ENCODE measurements around the gene FOXC1. TPM values are rescaled to one million over a fixed set of nuclear protein-coding genes. Genes with fewer than 3 reads are reported as not detected.
A peak's percentile ranks its signal among the peaks of the same experiment; 100 is the strongest.

Gene FOXC1
- total and polyA plus RNA-seq, 2 experiments from 2014 or later: 3.3 to 11.1 TPM

- H3K27ac ChIP-seq: peak overlapping the region; percentile 33
- no peaks in the 10 kb centered on the region for H3K9me2 ChIP-seq (ENCODE audit: insufficient read depth)
- no peak overlapping the region for H2AFZ ChIP-seq
- peak; percentile 84 for DNase-seq
- no peaks in the 10 kb centered on the region for H4K20me1 ChIP-seq (ENCODE audit: insufficient read depth)
- no peak for TF ChIP-seq EZH2 (IDR thresholded peaks at IDR 0.05; ENCODE audit: insufficient read depth, poor library complexity, severe bottlenecking)
- TF ChIP-seq EZH2phosphoT487 (IDR thresholded peaks at IDR 0.05; ENCODE audit: insufficient read depth, low read depth): 0 out of 2 replicates have a peak, but pooled peaks have one; percentile 14
- H3K9me3 ChIP-seq (ENCODE audit: low read depth): no peaks in the 10 kb centered on the region
- peak overlapping the region; percentile 76 for H3K9ac ChIP-seq
- peaks cover 42% of the 10 kb centered on the region for H3K79me2 ChIP-seq (ENCODE audit: insufficient read depth)
- peak overlapping the region; percentile 94 for H3K4me2 ChIP-seq (ENCODE audit: unreplicated experiment)
- H3K27me3 ChIP-seq (replicated peaks; ENCODE audit: insufficient read depth): peaks cover 12% of the 10 kb centered on the region
- 21 to 24% methylated on average over 7 of the region's 7 CpGs for WGBS, 2 experiments (ENCODE audit: low coverage in 1 of 2, low lambda C conversion rate in 2 of 2, missing lambda C conversion rate in 2 of 2)
- H3K4me3 ChIP-seq: peak overlapping the region; percentile 80
- peaks cover 13% of the 10 kb centered on the region for H3F3A ChIP-seq (ENCODE audit: insufficient read depth)
- H3K36me3 ChIP-seq (ENCODE audit: low read depth): no peaks in the 10 kb centered on the region
- in situ Hi-C loops (cut with MboI): no loop called here
- peaks cover 6% of the 10 kb centered on the region; the same call in 1 of the 2 replicates for H3K4me1 ChIP-seq (ENCODE audit: insufficient read depth)
These were observed 3.2 kb downstream of the FOXC1 start for GRCh38 chr6:1612974-1613306.

DNA sequence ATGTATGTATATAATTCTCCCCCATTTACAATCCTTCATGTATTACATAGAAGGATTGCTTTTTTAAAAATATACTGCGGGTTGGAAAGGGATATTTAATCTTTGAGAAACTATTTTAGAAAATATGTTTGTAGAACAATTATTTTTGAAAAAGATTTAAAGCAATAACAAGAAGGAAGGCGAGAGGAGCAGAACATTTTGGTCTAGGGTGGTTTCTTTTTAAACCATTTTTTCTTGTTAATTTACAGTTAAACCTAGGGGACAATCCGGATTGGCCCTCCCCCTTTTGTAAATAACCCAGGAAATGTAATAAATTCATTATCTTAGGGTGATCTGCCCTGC lies 3.6 kb downstream of the FOXC1 start:
- TF ChIP-seq EZH2phosphoT487 (IDR thresholded peaks at IDR 0.05; ENCODE audit: insufficient read depth, low read depth): no peak
- no peak for TF ChIP-seq EZH2 (IDR thresholded peaks at IDR 0.05; ENCODE audit: insufficient read depth, poor library complexity, severe bottlenecking)
- H3K4me1 ChIP-seq (ENCODE audit: insufficient read depth): peaks cover 6% of the 10 kb centered on the region; the same call in 1 of the 2 replicates
- no peaks in the 10 kb centered on the region for H3K9me2 ChIP-seq (ENCODE audit: insufficient read depth)
- no peaks in the 10 kb centered on the region for H4K20me1 ChIP-seq (ENCODE audit: insufficient read depth)
- H3K9ac ChIP-seq: peak overlapping the region; percentile 76
- peak overlapping the region; percentile 33 for H3K27ac ChIP-seq
- H3K79me2 ChIP-seq (ENCODE audit: insufficient read depth): peaks cover 42% of the 10 kb centered on the region
- H3K27me3 ChIP-seq (replicated peaks; ENCODE audit: insufficient read depth): peaks cover 8% of the 10 kb centered on the region
- H3K4me2 ChIP-seq (ENCODE audit: unreplicated experiment): peak overlapping the region; percentile 94
- peaks cover 13% of the 10 kb centered on the region for H3F3A ChIP-seq (ENCODE audit: insufficient read depth)
- in situ Hi-C loops (cut with MboI): no loop called here
- DNase-seq: no peak
- peak overlapping the region; percentile 80 for H3K4me3 ChIP-seq
- no peaks in the 10 kb centered on the region for H3K9me3 ChIP-seq (ENCODE audit: low read depth)
- WGBS, 2 experiments (ENCODE audit: low coverage in 1 of 2, low lambda C conversion rate in 2 of 2, missing lambda C conversion rate in 2 of 2): 37 to 44% methylated on average over 3 of the region's 3 CpGs
- no peaks in the 10 kb centered on the region for H3K36me3 ChIP-seq (ENCODE audit: low read depth)
- H2AFZ ChIP-seq: peak overlapping the region; percentile 41

DNA sequence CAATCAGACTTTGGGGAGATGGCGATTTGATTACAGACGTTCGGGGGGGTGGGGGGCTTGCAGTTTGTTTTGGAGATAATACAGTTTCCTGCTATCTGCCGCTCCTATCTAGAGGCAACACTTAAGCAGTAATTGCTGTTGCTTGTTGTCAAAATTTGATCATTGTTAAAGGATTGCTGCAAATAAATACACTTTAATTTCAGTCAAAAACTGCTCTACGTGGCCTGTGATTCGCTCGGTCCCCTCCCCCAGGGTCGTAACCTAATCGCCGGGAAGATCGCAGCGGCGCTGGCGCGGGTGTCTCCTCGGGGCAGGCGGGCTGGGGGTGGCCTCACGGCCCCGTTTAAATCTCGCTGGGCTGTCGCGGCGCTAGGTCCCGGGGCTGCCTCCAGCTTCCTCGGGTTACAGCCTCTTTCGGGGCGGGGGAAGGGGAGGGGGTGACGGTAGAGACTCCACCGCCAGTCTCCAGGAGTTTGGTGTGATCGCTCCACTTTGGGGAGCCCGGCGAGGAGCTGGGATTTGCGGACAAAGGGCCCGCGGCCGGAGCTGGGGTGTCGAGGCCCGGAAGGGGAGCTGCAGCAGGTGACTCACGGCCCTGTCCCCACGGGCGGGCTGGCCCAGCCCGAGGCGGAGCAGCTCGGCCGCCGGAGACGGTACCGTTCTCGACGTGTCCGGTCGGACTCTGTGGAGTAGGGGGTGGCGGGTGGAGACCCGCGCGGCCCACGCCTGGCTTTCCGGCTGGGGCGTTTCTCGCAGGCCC lies 4.2 kb downstream of the FOXC1 start:
- DNase-seq: peak; percentile 54
- Histone ChIP-seq H3K27ac (peak overlapping the region; percentile 33), H3K9me2 (ENCODE audit: insufficient read depth) (no peaks in the 10 kb centered on the region), H3K27me3 (replicated peaks; ENCODE audit: insufficient read depth) (0 out of 2 replicates have a peak, but pooled peaks cover 3% of the 10 kb centered on the region), H4K20me1 (ENCODE audit: insufficient read depth) (no peaks in the 10 kb centered on the region), H3K9ac (peak overlapping the region; percentile 76), H3K4me2 (ENCODE audit: unreplicated experiment) (peak overlapping the region; percentile 94), H3K4me3 (peak overlapping the region; percentile 80), H3K36me3 (ENCODE audit: low read depth) (no peaks in the 10 kb centered on the region), H3F3A (ENCODE audit: insufficient read depth) (peaks cover 13% of the 10 kb centered on the region), H3K9me3 (ENCODE audit: low read depth) (no peaks in the 10 kb centered on the region), H3K4me1 (ENCODE audit: insufficient read depth) (peaks cover 6% of the 10 kb centered on the region; the same call in 1 of the 2 replicates), H3K79me2 (ENCODE audit: insufficient read depth) (peaks cover 42% of the 10 kb centered on the region), H2AFZ (peak overlapping the region; percentile 41)
- in situ Hi-C loops (cut with MboI): no loop called here
- whole genome bisulfite sequencing, 2 experiments (ENCODE audit: low coverage in 1 of 2, low lambda C conversion rate in 2 of 2, missing lambda C conversion rate in 2 of 2): 26 to 30% methylated on average over 50 to 53 of the region's 60 CpGs
- no peak for TF ChIP-seq EZH2 (IDR thresholded peaks at IDR 0.05; ENCODE audit: insufficient read depth, poor library complexity, severe bottlenecking)

GRCh38 chr6:1614448-1615150 lies 4.9 kb downstream of the FOXC1 start:
- no peaks in the 10 kb centered on the region for H3K36me3 ChIP-seq (ENCODE audit: low read depth)
- peak overlapping the region; percentile 94 for H3K4me2 ChIP-seq (ENCODE audit: unreplicated experiment)
- H2AFZ ChIP-seq: peak overlapping the region; percentile 41; the same call in 1 of the 2 replicates
- no peak overlapping the region for H3K27ac ChIP-seq
- no peaks in the 10 kb centered on the region for H3K27me3 ChIP-seq (replicated peaks; ENCODE audit: insufficient read depth)
- peaks cover 13% of the 10 kb centered on the region for H3F3A ChIP-seq (ENCODE audit: insufficient read depth)
- TF ChIP-seq EZH2phosphoT487 (IDR thresholded peaks at IDR 0.05; ENCODE audit: insufficient read depth, low read depth): no peak
- TF ChIP-seq EZH2 (IDR thresholded peaks at IDR 0.05; ENCODE audit: insufficient read depth, poor library complexity, severe bottlenecking): no peak
- peaks cover 42% of the 10 kb centered on the region for H3K79me2 ChIP-seq (ENCODE audit: insufficient read depth)
- H4K20me1 ChIP-seq (ENCODE audit: insufficient read depth): no peaks in the 10 kb centered on the region
- H3K9ac ChIP-seq: peak overlapping the region; percentile 76; the same call in 1 of the 2 replicates
- H3K4me3 ChIP-seq: peak overlapping the region; percentile 80
- in situ Hi-C loops (cut with MboI): no loop called here
- H3K4me1 ChIP-seq (ENCODE audit: insufficient read depth): peaks cover 6% of the 10 kb centered on the region; the same call in 1 of the 2 replicates
- WGBS, 2 experiments (ENCODE audit: low coverage in 1 of 2, low lambda C conversion rate in 2 of 2, missing lambda C conversion rate in 2 of 2): 36 to 41% methylated on average over 49 to 78 of the region's 85 CpGs
- no peaks in the 10 kb centered on the region for H3K9me2 ChIP-seq (ENCODE audit: insufficient read depth)
- no peak for DNase-seq
- H3K9me3 ChIP-seq (ENCODE audit: low read depth): no peaks in the 10 kb centered on the region
